Stimulated activated CD4-positive, alpha-beta T cell treated with anti-CD3 and anti-CD28 coated beads, Interleukin-12 subunit alpha, Interleukin-12 subunit beta, amount 100 ng/mL, for 24 hours (primary cell): ENCODE data around the gene TASOR2.

ENCODE experiments used
- DNase-seq, 2 experiments: peaks; one replicate each; pipeline ENCODE4 v3.0.0-alpha.2; 2020; ENCODE audit warnings: low read depth in 2 of 2

Gene TASOR2

DNA sequence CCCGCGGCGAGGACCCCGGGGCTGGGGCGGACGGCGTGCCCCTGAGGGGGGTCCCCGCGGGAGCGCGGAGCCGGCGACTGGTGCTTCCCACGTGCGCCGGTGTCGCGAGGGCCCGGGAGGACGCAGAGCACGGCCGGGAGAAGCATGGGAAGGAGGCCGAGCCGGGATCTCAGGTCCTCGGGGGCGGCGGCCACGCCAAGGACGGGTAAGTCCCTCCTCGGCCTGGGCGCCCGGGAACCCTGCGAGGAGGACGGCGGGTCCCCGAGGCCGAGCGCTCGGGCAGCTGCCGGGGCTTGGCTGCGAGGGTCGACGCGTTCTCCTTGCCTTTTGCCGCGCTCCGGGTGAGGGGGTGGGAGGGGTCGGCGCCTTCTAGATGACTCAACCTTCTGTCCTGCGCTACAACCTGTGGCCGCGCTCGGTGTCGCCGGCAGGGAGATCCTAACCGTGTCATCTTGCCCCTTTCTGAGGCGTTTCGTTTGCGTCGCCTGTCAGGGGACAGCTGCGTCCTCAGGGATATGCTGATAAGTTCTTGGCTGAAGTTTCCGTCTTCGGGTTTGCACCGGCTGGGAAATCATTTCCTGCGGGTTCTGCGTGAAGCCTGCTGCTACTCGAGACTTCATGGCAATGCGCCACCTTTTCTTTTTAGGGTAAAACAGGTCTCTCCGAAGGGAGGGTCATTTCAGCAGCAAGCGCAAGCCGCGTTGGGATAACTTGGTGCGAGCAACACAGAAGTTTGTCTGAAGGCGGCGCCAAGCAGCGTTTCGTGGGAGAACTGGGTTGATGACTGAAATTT, 529 bp downstream of the TASOR2 start:
- peak; percentile 34 to 60 for DNase-seq

DNA sequence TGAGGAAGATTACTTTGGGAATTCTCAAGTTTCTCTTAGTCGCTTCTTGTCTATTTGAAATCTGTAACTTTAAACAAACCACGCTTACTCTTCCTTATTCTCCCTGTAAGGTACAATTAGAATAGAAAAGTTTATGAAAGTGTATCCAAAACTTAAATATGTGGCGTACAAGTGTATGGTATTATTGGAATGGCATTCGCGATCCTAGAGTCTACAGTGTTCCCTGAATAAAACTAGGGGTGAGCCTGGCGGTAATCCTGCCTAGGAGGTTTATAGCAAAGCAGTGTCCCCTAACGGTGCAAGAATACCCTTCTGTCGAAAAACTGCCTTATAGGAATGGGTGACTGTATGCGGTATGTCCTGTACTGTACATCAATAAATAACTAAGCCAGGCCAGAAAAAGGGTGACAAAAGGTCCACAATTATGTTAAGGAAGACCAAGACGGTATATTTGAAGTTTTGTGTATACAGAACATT, 1.2 kb downstream of the TASOR2 start:
- no peak for DNase-seq

DNA sequence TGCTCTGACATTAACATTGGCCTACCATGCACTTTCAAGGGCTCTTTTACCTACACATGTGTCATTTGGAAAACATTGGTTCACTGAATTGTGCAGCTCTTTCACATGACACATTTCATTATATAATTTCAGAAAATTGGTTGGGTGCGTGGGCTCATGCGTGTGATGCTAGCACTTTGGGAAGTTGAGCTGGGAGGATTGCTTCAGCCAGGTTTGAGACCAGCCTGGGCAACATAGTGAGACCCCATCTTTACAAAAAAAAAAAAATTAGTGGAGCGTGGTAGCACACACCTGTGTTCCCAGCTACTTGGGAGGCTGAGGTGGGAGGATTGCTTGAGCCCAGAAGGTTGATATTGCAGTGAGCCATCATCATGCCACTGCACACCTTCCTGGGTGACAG, 3.9 kb downstream of the TASOR2 start:
- DNase-seq, result no peak

DNA sequence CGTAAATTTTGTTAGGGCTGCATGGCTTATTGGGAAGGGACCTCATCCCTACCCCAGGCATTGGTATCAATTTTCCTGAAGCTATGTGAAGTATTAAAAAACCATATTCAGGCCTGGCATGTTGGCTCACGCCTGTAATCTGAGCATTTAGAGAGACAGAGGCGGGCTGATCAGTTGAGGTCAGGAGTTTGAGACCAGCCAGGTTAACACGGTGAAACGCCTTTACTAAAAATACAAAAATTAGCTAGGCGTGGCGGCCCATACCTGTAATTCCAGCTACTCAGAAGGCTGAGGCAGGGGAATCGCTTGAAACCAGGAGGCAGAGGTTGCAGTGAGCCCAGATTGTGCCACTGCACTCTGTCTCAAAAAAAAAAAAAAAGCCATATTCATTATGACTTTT, 7.1 kb downstream of the TASOR2 start:
- no peak for DNase-seq

DNA sequence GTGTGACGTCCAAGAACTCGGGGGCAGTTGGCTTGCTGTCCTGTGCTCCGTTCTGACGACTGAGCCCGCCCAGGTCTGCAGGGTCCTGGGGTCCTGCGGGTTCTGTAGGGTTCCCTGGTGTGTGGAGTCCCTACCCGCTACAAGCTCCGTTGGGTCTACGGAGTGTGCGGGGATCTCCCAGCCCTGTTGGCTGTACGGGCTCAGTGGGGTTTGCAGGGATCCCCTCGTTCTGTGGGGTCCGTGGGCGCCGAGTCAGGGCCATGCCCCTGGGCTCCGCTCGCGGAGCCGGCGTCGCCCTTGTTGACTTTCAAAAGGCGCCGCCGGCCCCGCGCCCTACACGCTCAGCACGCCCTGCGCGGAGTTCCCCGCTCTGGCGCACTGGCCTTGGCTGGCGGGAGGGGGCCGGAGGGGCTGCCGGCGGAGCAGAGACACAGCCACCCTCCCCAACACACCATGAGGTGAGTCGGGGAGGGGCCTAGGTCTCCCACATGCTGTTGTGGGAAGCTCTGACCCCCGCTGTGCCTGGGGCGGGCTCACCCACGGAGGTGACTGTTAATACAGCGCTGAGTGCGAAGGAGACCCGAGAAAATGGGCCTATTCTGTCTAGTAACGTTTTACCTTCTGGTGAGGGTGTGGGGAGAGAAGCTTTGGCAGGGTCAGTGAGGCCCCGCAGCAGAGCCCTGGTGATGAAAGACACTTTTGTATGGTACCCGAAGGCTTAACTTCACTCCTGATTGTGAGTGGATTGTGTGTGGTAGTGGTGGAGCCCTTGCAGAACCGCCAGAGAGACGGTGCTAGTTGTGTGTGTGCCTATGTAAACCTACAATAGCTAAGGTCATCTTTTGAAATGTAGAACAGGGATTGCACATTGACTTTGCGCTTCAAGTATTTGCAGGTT, 8.1 kb downstream of the TASOR2 start:
- DNase-seq, result peak in 1 of 2 experiments; percentile 46

DNA sequence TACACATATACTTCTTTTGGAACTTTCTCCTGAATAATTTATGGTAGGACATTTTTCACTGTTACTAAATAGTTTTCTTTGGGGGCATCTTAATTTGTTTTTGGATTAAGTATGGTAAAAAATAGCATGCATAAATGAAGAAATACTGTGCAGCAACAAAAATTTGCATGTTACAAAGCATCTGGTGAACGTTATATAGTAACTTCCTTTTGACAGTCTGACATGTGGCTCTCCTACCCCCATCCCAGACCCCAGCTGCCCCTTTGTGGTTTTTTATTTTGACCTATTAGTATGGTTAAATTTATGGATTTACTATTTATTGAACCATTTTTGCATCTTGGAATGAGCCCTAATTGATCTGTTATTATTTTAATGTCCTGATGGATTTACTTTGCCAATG, 9.9 kb downstream of the TASOR2 start:
- DNase-seq, result no peak

DNA sequence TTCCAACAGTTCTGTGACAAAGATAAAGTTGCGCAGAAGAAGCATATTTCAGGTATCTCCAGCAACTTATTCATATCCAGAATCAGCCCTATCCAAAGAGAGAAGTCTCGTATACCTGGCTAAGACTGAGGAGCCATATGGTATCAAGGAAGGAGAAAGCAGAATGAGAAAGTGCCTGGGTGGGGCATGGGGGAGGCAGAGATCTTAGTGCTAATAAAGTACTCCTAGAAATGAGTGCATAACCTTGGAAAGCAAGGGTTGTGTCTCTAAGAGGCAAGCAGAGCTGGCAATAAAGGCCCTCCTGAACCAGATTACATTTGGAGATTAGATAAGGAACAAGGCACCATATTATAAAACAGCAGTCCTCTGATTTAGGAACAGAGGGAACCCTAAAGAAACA, 12.7 kb downstream of the TASOR2 start:
- no peak for DNase-seq

DNA sequence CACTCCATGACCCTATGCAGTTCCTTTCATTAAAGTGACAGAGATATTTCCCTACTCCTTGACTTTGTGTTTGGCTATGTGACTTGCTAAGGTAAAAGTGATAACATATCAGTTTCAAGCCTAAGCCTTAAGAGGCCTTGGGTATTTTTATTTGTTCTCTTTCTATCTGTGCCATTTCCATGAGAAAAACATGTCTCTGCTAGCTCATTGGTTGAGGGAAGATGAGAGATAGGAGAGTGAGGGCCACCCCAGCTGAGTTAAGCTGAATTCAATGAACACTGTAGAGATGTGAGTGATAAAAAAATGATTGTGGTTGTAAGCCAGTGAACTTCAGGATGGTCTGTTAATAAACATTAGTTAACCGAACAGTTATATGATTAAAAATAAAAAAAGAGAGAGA, 13.4 kb downstream of the TASOR2 start:
- no peak for DNase-seq

DNA sequence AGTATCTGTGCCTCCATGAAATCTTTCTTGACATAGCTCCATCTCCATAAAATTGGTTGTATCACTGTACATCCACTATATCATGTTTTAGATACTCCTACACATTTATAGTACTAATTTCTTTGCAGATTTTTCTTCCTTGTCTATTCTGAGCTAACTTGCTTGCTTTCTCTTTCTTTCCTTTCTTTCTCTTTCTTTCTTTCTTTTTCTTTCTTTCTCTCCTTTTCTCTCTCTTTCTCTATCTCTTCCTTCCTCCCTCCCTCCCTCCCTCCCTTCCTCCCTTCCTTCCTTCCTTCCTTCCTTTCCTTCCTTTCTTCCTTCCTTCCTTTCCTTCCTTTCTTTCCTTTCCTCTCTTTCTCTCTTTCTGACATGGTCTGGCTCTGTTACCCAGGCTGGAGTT, 23.7 kb downstream of the TASOR2 start:
- DNase-seq, result no peak

DNA sequence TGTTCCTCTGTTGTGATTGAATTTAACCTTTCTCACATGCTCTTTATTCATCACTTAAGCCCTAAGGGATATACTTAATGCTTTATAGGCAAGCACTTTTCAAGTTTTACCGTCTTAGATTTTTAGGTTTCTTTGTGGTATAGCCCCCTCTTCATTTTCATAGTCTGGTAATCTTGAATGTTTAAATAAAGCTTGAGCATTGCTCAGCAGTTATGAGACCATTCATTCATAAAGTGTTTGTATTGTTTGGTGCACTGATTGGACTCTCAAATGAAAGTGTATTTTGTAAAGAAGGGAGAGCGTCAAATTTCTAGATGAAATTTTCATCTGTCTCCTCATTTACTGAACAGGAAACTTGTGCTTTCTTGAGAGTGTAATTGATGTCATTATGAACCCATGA, 25.2 kb downstream of the TASOR2 start:
- no peak for DNase-seq

DNA sequence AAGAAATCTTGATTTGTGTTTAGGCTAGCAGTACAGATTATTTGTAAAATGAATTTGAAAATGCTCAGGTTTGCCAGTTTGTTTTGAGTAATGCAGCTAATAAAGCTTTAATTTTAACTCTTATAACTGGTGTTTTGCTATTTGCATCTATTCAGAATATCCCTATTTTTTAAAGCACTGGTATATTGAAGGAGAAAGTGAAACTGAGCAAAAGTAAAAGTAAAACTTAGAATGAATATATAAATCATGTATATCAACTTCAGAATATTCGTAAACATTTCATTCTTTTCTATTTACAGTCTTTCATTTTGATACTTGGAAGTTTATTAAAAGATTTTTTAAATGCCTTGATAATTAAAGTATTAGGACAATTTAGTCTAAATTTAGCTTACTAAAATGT, 26.2 kb downstream of the TASOR2 start:
- no peak for DNase-seq

DNA sequence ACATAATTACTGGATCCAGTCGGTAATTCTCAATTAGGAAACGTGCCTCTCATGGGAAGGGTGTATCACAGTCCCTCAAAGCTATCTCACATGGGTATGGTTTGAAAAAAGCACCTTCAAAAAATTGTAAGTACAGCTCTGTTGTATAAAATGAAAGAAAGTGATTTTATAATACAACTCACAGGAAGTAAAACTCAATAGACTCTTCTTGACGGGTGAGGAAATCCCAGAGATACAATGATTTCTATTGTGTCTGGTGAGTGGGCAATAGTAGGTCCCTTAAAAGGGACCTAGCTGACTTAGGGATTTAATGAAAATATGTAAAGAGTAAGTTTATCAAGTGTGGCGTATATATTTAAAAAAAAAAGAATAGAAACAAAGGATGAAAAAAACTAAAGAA, 27.0 kb downstream of the TASOR2 start:
- DNase-seq, result no peak

DNA sequence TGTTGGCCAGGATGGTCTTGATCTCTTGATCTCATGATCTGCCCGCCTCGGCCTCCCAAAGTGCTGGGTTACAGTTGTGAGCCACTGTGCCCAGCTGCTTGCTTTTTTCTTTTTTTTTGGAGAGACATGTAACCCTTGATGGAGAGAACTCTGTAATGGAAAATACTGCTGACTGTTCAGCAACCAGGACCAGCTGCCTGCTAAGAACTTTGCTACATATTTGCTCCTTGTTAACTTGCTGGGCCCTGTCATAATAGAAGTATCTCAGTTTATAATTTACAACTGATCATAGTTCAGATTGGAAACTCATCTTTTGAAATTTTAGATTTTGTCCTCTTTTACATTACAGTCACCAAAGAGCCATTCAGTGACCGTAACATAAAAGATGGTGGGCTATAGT, 34.9 kb downstream of the TASOR2 start:
- DNase-seq, result no peak

DNA sequence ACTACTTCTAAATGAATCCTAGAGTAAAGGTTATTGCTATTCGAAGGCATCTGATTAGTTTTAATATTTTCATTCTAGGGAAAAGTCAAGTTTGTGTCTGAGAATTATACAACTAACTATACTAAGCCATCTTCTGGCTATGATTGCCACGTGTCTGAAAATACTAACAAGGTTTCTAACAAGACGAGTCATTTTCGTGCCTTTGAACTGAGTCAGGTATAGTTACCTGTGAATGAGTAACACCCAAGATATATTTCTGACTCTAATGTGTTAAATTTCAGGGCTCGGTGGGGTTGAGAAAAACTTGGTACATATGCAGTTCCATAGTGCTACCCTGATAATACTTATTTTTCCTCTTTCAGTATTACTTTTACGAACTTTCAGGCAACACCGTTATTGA, 35.5 kb downstream of the TASOR2 start:
- DNase-seq, result no peak

DNA sequence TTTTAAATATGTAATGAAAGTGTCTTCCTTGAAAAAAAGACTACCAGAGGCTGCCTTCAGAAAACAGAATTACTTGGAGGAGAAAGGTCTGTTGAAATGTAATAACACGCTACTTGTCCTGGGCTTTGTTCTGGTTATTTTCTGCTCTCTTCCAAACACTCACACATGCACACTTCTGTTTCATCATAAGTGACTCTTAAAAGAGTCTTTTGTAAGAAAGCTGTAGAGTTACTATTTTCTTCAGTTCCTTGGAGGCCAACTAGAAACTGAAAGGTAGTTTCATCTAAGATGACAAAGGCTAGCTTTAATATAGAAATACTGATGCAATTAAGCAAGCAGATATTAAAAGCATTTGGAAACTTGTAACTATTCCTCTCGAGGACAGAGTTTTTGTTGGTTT, 39.1 kb downstream of the TASOR2 start:
- DNase-seq, result no peak

DNA sequence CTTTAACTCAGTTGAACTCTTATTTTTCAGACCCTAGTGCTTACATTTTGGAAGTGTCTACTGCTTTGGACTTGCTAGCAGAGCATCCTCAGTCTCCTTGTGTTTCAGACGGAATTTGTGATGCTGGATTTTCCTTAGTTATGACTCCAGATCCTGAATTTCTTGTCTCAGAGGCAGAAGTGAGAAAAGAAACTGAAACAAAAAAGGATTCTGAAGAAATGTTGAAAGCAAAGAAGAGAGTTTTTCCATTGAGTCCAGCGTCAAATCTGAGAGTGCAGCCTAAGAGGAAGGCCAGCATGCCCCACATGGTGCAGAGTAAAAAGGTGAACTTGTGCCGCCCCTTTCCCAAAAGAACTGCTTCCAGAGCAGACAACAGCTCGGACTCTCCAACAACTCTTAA, 46.1 kb downstream of the TASOR2 start:
- no peak for DNase-seq

DNA sequence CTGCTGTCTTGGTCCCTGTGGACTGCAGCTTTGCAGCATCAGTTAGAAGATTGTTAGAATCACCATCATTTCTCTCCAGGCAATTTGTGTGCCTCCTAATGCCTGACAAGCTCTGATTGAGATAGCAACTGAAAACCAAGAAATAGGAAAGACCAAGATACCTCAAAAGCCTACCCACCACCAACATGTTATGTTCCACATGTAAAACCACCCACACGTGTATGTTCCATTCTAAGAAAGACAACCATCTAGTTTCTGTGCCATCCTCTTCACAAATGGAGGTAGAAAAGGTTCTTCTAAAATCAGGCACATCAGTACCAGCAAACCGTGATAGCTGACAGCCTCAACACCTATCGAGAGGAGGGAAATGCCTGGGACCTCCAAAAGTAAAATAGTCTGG, 46.9 kb downstream of the TASOR2 start:
- DNase-seq, result no peak

DNA sequence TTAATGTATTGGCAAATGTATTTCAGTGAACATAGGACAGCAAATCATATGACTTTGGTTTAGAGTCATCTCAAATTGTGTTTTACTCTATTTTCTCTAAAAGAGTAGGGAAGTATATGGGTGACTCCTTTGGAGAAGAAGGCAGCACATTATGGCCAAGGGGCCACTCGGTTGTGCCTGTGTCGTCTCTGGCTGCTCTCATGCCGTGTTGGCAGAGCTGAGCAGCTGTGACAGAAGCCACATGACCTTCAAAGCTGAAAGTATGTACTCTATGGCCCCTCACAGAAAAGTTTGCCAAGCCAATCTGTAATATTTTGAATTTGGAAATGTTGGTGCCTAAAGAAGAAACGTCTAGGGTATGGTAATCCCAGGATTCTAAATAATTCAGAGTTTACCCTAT, 47.5 kb downstream of the TASOR2 start:
- no peak for DNase-seq
